ENCODE measurements around the gene SPATA21. TPM values are rescaled to one million over a fixed set of nuclear protein-coding genes. Genes with fewer than 3 reads are reported as not detected.
A peak's percentile ranks its signal among the peaks of the same experiment; 100 is the strongest.

SPATA21 gene
- total RNA-seq, 1 experiment from 2014 or later: not detected

GRCh38 chr1:16367258-16367967, 69.8 kb downstream of the SPATA21 start (continued):
- TF ChIP-seq MAX (CRISPR knock-in tag; IDR thresholded peaks at IDR 0.05): peak; percentile 66; the same call in 1 of the 2 replicates
- TF ChIP-seq ELF4 (CRISPR knock-in tag; IDR thresholded peaks at IDR 0.05; ENCODE audit: low read depth): no peak
- no peak for TF ChIP-seq JUN (CRISPR knock-in tag; IDR thresholded peaks at IDR 0.05)
- TF ChIP-seq GRHL2 (CRISPR knock-in tag; IDR thresholded peaks at IDR 0.05; ENCODE audit: insufficient replicate concordance, severe bottlenecking): no peak
- TF ChIP-seq ZNF219 (CRISPR knock-in tag; IDR thresholded peaks at IDR 0.05; ENCODE audit: borderline replicate concordance): no peak
- TF ChIP-seq SMAD3 (CRISPR knock-in tag; IDR thresholded peaks at IDR 0.05; ENCODE audit: borderline replicate concordance): 0 out of 2 replicates have a peak, but pooled peaks have one; percentile 34
- TF ChIP-seq FOXK1 (CRISPR knock-in tag; IDR thresholded peaks at IDR 0.05): no peak
- TF ChIP-seq ATF2 (CRISPR knock-in tag; IDR thresholded peaks at IDR 0.05; ENCODE audit: borderline replicate concordance, low read depth): no peak
- TF ChIP-seq EMX1 (CRISPR knock-in tag; IDR thresholded peaks at IDR 0.05): no peak
- TF ChIP-seq GTF2I (CRISPR knock-in tag; conservative IDR thresholded peaks at IDR 0.05): no peak
- no peak for TF ChIP-seq ZNF281 (CRISPR knock-in tag; IDR thresholded peaks at IDR 0.05)
- TF ChIP-seq ZNF425 (CRISPR knock-in tag; conservative IDR thresholded peaks at IDR 0.05): no peak
- TF ChIP-seq PRRX2 (CRISPR knock-in tag; IDR thresholded peaks at IDR 0.05): no peak

GRCh38 chr1:16366722-16367257, 70.4 kb downstream of the SPATA21 start, which contains the start of gene SZRD1:
Gene SZRD1, plus strand, starts transcription at chr1:16367242. Its CDS starts 16 bp downstream, at chr1:16367258.
- peak; percentile 92 for DNase-seq (ENCODE audit: low spot score)
- ChIA-PET CTCF (interaction anchor here (1.2 kb wide), 1 partner anchor 14 kb away, joined by 3 read pairs; no protein-coding TSS in a partner anchor), POLR2A (interaction anchor here (1.0 kb wide), 1 partner anchor 36 kb away, joined by 3 read pairs; no protein-coding TSS in a partner anchor)
- peak within 1 kb of the TSS; percentile 97 for H3K27ac Mint-ChIP-seq
- peaks cover 17% of the 10 kb centered on the region for H3K4me1 Mint-ChIP-seq
- peak within 1 kb of the TSS; percentile 94 for H3K4me3 Mint-ChIP-seq
- H3K9me3 Mint-ChIP-seq: no peaks in the 10 kb centered on the region
- no peaks in the 10 kb centered on the region for H3K36me3 Mint-ChIP-seq
- peak; percentile 91 for ATAC-seq
- peaks cover 4% of the 10 kb centered on the region for H3K27me3 Mint-ChIP-seq (ENCODE audit: low read depth)
- TF ChIP-seq ATF6 (CRISPR knock-in tag; IDR thresholded peaks at IDR 0.05) (no peak), NFYB (CRISPR knock-in tag; conservative IDR thresholded peaks at IDR 0.05; ENCODE audit: low read depth) (no peak), FOXP1 (CRISPR knock-in tag; IDR thresholded peaks at IDR 0.05; ENCODE audit: borderline replicate concordance) (no peak), GTF2I (CRISPR knock-in tag; conservative IDR thresholded peaks at IDR 0.05) (no peak), AFF4 (CRISPR knock-in tag; IDR thresholded peaks at IDR 0.05; ENCODE audit: borderline replicate concordance) (no peak), ZNF121 (CRISPR knock-in tag; IDR thresholded peaks at IDR 0.05) (no peak), TEAD1 (CRISPR knock-in tag; IDR thresholded peaks at IDR 0.05) (no peak)

Measured in WTC11 (cell line).